ENCODE results near the gene NDUFA11.
"Not testable (repeated sequence)": the region's sequence is repeated elsewhere in the genome, so short reads cannot be mapped to it uniquely, and the experiment has no call there.

Gene NDUFA11

GRCh38 chr19:5851302-5851701 is 52.3 kb downstream of the NDUFA11 start, which contains the start of gene FUT3:
Gene FUT3 (minus strand): TSS chr19:5851449.
- DNase-seq, result no peak

DNA sequence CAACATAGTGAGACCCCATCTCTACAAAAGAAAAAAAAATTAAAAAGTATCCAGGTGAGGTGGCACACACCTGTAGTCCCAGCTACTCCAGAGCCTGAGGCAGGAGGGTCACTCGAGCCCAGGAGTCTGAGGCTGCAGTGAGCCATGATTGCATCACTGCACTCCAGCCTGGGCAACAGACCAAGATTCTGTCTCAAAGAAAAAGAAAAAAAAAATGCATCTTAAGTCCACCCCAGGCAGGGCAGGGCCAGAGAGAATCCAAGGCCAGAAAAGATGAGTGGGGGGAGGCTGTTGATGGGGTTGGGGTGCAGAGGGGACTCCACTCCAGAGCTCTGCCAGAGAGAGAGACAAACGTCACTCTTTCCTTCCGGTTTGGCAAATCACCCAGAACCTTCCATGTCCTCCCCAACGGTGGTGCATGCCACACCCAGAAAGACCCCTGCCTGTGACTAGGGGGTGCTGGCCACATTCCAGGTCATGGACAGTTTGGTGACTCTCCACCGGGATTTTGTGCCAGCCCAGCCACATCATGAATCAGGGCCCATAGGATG is 52.8 kb downstream of the NDUFA11 start:
- DNase-seq, result no peak

GRCh38 chr19:5850189-5850588 is 53.4 kb downstream of the NDUFA11 start:
- DNase-seq, result no peak

- DNase-seq, result not testable (repeated sequence)
These were observed 55.0 kb downstream of the NDUFA11 start for GRCh38 chr19:5848621-5849020.

DNA sequence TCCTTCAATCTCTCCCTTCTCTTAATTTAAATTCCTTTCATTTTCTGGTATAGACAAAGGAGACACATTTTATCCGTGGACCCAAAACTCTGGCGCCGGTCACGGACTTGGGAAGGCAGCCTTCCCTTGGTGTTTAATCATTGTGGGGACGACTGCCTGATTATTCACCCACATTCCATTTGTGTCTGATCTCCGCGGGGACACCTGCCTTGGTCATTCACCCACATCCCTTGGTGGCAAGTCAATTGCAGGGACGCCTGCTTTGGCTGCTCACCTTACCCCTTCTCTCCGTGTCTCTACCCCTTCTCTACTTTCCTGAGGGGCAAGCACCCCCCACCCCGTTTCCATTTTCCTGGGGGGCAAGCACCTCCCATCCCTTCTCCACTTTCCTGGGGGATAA is 55.7 kb downstream of the NDUFA11 start:
- not testable (repeated sequence) for DNase-seq
